HG02763 (cell line): ENCODE measurements around the gene LRRN2.

ENCODE experiments used
- ATAC-seq: cut with Tn5 transposase; IDR thresholded peaks from one replicate; pipeline ENCODE4 v1.9.1; 2021; ENCODE audit warnings: mild to moderate bottlenecking, moderate library complexity; ENCODE audit not compliant: unreplicated experiment

The LRRN2 gene

DNA sequence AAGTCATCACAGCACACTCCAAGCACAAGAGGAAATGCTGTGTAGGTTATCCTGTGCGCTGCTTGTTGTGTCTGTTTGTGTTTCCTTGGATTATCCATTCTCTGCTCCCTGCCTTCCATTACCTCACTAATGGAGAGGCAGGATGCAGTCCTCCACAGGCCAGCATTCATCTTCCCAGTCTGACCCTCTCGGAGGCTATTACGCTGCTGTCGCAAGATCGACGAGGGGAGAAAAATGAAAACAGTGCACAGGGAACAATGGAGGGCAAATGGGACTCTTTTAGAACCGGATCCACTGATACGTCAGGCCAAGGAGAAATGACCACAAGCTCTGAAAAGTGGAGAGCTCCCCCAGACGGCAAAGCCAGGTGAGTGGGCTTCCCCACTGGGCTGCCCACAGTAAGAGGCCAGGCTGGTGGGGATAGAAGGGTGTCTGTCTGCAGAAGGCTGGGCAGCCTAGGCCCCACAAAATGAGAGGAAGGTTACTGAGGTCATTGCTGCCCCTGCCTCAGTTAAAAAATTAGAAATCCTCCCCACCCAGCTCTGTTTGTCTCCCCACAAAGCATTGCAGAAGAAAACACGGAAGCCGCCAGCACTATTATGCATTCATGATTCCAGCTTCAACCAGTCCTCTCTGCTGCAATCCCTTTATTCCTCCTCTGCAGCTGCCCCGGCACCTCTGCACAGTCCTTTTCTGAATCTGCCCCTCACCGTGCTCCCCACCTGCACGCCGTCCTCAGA, 21.7 kb downstream of the LRRN2 start:
- no peak for ATAC-seq

DNA sequence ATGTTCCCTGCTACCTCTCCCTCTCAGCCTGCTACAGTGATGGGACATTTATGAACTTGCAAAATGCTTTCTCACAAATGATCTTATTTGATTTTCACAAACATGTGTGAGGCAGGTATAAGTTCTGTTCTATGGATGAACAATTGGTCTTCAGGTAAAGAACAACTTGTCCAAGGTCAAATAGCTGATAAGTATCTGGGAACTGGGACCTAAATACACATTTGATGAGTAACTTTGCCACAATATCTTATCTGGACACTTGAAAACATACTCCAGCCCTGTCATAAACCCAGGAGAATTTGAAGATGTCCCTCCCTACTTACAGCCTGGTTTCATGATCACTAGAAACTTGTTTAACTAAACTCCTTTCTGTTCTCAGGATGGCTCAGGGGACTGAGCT, 23.0 kb downstream of the LRRN2 start:
- ATAC-seq: no peak

DNA sequence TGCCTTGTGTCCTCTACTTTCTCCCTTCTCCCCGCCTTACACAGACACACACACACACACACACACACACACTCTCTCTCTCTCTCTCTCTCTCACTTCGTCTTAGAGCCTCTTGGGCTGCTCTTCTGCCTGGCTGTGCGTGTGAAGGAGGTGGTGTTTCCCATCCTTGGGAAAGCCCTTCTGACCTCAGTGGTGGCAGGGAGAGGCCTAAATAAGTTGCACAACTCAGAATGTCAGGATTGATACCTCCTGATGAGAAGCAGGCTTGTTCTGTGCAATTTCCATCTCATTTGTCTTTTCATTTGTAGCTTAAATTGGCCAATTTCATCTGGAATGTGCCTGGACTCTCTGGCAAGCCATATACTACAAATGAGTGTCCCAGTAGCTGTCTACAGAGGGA, 25.0 kb downstream of the LRRN2 start:
- no peak for ATAC-seq

DNA sequence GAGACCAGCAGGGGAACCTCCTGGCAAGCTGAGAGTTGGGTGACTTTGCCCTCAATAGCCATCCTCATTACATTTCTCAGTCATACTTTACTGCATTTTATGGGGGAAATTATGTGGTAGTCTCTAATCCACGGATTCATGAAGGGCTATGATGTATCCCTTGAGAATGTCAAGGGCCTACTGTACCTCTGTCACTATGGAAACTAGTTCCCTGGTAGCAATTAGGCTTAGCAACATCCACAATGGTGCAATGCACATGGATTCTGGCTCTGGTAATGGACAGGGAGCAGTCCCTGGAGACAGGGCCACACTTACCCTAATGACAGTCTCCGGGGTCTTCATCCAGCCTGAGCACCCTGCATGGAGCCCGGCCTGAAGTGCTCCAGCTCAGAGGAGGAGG, 26.5 kb downstream of the LRRN2 start:
- ATAC-seq: no peak

DNA sequence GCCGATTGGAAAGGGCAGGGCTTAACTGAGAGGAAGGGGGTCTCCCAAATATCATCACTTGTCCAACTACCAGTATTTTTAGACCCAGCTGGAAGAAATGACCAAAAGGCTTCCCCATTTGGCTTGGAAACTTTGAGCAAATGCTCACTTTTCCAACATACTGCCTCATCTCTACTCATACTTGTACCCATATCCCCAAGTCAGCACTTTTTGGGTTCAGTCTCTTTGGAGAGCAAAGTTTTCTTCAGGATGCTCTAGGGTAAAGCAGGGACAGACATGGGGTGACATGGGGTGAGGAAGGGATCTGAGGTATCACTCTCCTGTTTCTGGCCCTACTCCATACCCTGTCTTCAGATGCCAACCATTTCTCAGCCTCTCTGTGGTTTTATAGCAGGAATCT, 27.2 kb downstream of the LRRN2 start:
- ATAC-seq: no peak

DNA sequence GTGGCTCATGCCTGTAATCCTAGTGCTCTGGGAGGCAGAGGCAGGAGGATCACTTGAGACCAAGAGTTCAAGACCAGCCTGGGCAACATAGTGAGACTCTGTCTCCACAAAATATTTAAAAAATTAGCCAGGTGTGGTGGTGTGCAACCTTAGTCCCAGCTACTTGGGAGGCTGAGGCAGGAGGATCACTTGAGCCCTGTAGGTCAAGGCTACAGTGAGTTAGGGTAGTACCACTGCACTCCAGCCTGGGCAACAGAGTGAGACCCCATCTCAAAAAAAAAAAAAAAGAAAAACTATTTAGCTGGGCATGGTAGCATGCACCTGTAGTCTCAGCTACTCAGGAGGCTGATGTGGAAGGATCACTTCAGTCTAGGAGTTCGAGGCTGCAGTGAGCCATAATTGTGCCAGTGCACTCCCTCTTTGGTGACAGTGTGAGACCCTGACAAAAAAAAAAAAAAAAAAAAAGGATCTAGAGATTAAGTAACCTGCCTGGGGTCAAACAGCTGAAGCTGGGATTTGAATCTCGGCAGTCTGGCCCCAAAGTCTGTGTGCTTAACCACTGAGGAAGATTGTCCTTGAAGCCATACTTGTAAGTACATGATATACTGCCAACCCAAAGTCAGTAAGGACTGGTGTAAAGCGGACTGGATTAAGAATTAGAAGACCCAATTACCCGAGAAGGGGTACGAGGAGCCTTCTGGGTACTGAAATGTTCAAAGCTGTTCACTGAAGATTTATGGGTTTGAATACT, 31.8 kb downstream of the LRRN2 start:
- ATAC-seq: no peak

DNA sequence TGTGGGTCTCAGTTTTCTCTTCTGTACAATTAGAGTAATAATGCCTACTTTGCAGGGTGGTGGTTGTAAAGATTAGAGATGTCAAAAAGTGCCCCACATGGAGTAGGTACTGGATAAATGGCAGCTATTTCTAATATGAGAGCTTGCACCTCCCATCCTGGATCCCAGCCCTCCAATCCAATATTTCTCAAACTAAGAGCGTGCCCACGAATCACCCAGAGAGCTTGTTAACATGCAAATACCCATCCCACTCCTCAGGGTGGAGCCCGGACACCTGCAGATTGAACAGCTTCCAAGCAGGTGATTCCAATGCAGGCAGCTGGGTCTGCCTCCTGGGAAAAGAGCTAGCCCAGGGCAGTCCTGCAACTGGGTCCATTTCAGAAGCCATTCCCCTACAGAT, 33.0 kb downstream of the LRRN2 start:
- ATAC-seq: no peak

DNA sequence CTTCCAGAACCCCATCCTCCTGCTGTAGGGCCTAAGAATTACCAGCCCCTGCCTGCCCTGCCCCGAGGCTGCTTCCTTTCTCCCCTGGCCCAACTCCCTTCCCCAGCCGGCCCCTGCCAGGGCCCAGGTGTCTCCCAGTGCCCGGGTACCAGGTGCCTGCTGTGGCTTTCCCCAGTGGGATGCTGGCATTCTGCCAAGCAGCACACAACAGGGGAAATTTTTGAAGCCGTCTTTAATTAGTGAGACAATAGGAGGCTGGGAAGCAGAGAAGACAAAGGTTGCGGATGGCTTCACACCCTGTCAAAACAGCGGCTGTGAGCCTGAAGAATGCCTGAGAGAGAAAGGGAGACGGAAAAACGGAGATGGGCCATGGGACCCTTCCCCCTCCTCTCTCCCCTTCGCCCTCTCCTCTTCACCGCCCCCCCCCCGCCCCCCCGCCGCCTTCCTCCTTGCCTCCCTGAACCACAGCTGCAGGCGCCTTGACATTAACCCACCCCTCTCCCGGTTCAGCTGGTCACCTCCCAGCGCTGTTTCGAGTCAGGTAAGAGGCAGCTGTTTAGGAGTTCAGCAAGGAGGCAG, 33.6 kb downstream of the LRRN2 start:
- no peak for ATAC-seq

DNA sequence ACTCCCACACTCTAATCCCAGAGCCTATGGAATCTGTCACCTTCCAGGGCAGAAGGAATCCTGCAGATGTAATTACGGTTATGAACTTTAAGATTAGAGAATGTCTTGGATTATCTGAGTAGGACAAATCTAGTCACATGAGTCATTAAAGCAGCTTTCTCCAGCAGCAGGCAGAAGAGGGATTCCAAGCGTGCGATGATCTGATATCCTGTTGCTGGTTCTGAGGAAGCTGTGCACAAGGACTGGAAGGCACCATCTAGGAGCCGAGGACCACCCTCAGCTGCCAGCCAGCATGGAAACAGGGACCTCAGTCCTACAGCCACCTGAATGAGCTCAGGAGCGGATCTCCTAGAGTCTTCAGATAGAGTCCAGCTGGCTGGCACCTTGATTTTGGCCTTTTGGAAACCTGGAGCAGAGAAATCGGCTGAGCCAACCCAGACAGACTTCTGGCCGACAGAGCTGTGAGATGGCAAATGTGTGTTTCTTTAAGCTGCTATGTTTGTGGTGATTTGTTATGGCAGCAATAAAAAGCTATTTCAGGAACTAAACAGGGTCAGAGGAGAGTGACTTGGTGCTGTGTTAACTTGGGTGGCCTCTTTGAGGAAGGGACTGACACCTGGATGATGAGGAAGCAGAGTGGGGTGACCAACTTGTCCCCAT, 34.5 kb downstream of the LRRN2 start:
- ATAC-seq: no peak

DNA sequence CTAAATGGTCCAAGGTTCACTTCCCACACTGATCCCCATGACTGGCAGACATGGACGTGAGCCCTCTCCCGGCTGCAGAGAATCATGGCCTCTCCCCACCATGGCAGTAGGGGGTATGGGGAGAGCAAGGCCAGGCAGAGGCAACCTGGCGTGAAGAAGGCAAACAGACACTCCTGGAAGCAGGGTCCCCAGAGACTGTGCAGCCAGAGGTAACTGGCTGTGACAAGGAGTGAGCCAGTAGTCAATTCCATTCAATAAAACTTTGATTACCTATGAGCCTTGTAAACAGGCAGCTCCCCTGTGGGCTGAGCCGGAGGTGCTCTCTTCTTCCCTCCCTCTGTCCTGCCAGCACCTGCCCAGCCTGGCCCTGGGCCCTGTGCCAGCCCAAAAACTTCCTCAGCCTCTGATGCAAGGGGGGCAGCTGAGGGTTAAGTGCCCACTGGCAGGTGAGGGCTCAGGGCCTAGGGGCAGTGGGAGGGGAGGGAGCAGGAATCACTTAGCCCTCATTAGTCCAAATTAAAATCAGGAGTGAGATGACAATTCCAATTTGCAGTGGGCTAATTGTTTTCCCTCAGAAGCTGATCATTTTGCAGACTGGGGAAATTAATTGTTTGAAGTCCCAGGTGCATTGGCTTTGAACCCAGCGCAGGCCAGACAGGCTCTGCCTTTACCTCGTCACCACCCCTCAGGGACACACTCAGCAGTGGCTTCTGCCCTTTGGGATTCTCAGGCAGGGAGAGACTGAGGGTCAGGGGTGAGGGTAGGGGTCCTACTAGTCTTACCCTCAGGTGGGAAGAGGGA, 35.6 kb downstream of the LRRN2 start:
- ATAC-seq: no peak

DNA sequence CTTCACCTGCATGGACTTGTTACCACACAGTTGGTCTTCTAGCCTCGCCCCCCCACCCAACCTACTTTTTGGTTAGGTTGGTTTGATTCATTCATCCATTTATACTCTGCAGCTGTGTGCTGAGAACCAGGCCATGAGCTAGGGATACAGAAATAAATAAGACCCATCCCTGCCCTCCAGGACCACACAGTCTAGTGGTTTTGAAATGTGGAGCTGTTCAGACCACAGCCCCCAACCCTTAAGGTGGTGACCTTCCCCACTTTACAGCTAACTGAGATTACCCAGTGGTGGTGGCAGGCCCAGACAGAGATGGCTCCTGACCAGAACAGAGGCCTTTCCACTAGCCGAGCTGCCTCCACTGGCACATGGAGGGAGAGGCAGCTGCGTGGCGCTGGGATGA, 37.0 kb downstream of the LRRN2 start:
- no peak for ATAC-seq

DNA sequence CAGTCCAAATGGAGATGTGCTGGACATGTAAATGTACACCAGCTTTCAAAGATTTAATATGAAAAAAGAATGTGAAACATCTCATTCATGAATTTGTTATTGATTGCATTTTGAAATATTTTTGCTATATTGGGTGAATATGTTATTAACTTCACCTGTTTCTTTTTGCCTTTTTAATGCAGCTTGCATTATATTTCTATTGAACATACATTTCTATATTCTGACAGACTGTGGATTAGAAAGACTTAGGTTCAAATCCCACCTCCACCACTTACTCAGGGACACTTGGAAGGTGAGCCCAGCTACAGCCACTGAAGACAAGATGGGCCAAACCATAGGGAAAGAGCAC, 37.8 kb downstream of the LRRN2 start:
- ATAC-seq: no peak

DNA sequence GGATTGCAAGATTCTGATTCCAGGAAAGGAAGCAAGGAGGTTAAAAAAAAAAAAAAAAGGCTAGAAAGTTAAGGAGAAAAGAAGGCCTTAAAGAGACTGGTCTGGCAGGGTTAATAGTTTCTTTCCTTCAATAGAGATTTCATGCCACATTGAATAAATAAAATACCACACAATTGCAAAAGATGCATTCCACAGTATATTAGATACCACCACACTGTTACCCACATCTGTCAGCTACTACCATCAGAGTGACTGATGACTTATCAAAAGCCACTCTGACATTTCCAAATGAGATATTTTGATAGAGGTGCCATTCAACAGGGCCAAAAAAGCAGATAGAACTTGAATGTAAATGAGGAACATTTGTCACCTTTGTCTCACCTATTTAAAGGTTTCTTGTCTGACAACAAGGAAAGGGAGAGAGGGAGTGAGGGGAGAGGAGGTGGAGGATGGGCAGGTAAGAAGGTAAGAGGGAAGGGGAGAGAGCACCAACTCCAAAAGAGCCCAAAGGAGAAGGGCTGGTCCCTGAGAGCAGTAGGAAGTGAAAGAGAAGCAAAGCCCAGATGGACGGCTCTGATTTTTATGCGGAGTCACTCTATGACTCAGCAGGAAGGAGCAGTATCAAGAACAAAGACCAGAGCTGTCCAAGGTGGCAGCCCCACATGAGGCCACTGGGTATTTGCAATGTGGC, 38.3 kb downstream of the LRRN2 start:
- ATAC-seq: no peak

DNA sequence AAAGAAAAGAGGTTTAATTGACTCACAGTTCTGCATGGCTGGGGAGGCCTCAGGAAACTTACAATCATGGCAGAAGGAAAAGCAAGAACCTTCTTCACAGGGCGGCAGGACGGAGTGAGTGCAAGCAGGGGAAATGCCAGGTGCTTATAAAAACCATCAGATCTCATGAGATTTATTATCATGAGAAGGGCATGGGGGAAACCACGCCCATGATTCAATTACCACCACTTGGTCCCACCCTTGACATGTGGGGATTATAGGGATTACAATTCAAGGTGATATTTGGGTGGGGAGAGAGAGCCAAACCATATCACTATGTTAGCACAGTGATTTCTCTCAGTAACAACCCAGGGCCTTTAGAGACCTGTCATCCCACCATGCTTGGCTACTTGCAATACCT, 39.9 kb downstream of the LRRN2 start:
- no peak for ATAC-seq

DNA sequence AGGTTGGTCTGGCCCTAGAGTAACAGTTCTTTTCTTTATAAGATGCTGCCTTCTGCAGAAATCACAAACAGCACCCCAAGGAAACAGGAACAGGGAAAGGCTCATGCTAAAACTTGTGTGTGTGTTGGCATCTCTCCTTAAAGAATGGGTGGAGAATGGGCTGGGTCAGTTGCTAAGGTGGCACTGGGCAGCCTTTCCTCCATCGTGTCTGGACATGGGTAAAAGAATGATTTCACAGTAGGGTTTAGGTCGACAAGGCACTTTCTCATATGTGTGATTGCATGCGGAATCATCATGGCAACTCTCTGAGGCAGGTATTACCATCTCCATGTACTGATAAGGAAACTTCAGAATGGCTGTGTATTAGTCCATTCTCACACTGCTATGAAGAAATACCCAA, 40.3 kb downstream of the LRRN2 start:
- no peak for ATAC-seq

DNA sequence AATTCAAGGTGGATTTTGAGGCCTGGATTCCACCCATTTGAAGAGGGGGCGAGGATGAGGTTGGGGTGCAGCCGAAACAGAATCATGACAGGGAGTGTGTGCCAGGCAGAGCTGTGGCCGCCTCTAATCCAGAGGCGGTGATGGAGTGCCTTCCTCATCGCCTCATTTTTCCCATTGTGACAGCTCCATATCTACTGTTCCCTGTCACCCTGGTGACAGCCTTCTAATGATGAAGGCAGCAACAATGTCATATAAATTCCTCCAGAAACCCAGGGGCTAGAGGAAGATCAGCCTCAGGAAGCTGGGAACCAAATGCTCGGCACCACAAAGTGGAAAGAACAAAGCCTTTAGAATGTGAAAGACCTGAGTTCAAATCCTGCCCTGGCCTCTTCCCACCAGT, 42.0 kb downstream of the LRRN2 start:
- ATAC-seq: no peak

DNA sequence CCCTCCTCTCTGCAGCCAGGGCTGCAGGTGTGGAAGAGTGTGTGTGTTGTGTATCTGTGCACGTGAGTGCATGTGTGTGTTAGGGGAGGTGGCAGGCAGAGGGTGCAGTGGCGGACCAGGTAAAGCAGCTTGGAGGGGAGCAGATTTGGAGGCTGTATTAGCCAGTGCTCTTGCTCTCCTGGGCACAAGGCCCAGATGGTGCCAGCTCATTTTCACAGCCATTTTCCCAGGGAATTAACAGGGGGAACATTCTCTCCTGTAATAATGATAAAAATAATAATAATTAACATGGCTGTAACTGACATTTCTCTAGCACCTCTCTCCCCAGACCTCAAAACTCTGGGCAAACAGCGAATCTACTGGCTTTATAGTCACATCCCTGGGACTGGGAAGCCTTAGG, 43.6 kb downstream of the LRRN2 start:
- no peak for ATAC-seq

DNA sequence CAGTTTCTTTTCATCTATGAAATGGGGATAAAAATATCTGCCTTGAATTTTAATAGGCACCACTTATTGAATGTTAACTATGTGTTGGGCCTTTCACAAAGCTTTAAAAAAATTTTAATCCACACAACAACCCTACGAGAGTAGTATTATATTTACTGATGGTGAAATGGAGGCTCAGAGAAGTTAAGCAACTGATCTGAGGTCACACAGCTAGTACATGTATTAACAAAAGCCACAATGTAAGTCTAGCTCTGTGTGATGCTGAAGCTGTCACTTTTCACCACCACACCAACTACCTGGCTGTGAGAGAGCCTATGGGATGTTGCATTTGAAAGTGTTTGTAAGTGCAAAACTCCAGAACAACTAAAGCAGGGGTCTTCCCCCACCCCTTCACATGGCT, 44.1 kb downstream of the LRRN2 start:
- ATAC-seq: no peak

DNA sequence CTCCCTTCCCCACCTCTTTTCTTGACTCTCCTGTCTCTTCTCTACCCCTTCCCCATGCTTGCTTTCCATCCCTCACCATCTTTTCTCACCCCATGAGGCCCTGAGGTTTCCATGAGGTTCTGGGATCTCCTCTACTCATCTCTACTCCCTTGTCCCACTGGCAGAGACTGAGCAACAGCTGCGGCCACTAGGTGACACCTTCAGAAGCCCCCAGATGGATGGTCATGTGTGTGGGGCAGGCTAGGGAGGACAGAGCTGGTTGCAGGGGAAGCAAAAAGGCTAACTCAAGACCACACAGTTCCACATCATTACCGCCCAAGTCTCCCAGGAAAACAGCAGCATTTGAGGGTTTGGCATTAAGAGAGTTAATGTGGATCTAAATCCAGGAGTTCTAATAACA, 45.0 kb downstream of the LRRN2 start:
- no peak for ATAC-seq

DNA sequence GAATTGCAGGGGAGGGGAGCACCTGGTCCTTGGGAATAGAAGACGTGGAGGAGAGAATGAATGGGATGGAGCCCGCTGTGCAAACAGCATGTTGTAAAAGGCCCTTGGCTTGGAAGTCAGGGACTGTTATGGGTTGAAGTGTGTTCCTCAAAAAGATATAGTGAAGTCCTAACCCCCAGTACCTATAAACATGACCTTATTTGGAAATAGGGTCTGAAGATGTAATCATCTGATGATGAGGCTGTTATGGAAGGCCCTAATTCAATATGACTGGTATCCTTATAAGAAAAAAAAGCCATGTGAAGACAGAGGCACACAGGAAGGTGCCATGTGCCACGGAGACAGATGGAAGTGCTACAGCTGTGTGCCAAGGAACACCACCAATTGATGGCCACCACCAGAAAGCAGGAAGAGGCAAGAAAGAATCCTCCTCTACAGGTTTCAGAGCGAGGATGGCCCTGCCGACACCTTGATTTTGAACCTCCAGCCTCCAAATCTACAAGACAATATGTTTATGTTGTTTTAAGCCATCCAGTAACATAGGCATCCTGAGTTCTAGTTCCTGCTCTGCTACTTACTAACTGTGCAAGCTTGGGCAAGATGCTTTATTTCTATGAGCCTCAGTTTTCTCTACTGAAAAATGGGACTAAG, 51.2 kb downstream of the LRRN2 start:
- no peak for ATAC-seq
